ENCODE results near the gene PIMREG. TPM values are rescaled to one million over a fixed set of nuclear protein-coding genes. Genes with fewer than 3 reads are reported as not detected.

The PIMREG gene
- total RNA-seq, 2 donors from 2014 or later, result 6.6 to 7.3 TPM

DNA sequence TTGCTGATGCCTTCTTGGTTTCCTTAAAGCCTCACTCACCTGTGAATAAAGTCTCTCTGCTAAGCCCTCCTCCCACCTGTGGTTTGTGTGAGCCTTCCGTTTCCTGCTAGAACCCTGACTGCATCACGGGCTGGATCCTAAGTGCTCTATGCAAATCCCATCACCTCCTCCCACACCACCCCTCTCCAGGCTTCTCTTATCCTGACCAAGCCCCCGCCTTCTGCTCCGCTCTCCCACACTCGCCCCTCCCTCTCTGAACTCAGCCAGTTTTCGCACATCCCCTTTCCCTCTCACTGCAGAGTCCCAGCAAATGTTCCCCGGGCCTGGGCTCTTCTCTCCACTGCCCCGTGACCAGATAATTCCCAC lies 51.8 kb downstream of the PIMREG start:
- peak; percentile 40 to 69 for ATAC-seq (replicated peaks in 1 of 2)
- H3K36me3 Mint-ChIP-seq (ENCODE audit: insufficient read depth in 2 of 2), result no peaks in the 10 kb centered on the region
- DNase-seq, result peak in 1 of 2 donors; percentile 19
- no peaks in the 10 kb centered on the region for H3K27me3 Mint-ChIP-seq (ENCODE audit: low read depth)
- no peaks in the 10 kb centered on the region for H3K9me3 Mint-ChIP-seq
- peaks cover 20% of the 10 kb centered on the region for H3K4me1 Mint-ChIP-seq (ENCODE audit: low read depth)
- H3K27ac Mint-ChIP-seq, result no peak overlapping the region
- H3K4me3 Mint-ChIP-seq, result peak overlapping the region; percentile 5 to 68

DNA sequence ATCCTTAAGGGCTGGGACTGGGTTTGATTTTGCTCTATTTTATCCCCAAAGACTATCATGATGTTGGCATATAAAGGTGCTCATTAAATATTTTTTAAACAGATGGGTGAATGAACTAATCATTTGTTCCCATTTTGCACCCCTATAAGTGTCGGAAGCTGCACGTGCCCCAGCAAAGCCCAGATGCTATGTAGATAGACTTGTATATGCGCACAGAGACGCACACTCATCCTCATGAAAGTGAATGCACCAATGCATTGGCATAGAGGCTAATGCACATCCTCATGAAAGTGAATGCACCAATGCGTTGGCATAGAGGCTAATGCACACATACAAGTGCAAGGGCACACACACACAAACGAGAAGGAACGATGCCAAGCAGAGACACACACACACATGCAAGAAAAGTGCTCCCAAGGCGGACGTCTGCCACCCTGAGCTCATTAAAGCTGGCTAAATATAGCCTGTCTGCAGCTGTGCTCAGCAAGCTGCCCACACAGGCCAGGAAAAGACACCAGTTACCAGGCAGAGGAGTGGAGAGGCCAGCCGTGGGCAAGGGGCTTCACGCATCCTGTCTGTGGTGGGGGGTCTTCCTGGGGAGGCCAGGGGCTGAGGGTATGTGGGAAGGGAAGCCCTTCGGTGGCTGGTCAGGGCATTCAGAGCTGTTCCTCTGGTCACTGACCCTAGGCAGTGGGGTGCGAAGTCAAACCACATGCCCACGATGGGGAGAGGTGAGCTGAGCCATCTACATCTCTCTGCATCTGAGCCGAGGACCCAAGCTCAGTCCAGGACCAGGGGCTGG lies 52.6 kb downstream of the PIMREG start:
- Mint-ChIP-seq H3K36me3 (ENCODE audit: insufficient read depth in 2 of 2) (no peaks in the 10 kb centered on the region), H3K27me3 (ENCODE audit: low read depth) (no peaks in the 10 kb centered on the region), H3K4me1 (ENCODE audit: low read depth) (peaks cover 20% of the 10 kb centered on the region), H3K27ac (peak overlapping the region; percentile 43), H3K9me3 (no peaks in the 10 kb centered on the region), H3K4me3 (peak overlapping the region; percentile 5 to 68)
- DNase-seq, result no peak
- no peak for ATAC-seq (replicated peaks in 1 of 2)

DNA sequence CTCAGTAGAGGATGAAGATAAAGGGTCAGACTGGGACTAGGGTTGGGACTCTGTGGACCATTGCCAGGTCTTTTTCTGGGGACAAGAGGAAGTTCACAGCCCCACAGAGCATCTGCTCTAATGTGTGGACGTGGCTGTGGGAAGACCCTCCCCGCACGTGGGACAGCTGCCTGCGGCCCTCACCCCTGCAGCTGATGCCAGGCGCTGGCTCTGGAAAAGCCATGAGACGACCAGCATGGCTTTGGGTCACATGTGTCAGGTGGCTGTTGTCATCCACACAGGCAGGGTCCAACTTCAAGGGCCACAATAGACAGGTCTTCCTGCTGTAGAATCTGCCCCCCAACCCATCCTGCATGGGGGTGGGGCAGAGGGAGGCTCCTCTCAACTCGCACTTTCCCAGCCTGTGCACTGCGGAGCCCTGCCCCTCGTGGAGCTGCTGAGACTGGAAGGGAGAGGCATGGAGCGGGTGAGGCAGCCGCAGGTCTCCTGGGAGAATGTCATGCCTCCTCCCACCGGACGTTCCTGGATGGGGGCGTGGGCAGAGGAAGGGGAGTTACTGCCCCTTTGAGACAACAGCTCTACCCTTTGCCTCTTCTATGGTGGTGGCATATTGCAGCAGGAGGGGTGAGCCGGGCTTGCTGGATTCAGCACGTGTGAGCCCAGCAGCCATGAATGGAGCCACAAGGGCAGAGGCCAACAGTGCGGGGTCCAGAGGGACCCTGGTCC lies 53.4 kb downstream of the PIMREG start:
- no peaks in the 10 kb centered on the region for H3K27me3 Mint-ChIP-seq (ENCODE audit: low read depth)
- no peaks in the 10 kb centered on the region for H3K9me3 Mint-ChIP-seq
- DNase-seq (no peak), ATAC-seq (replicated peaks in 1 of 2) (no peak)
- H3K4me3 Mint-ChIP-seq, result no peak overlapping the region
- peaks cover 20% of the 10 kb centered on the region for H3K4me1 Mint-ChIP-seq (ENCODE audit: low read depth)
- H3K27ac Mint-ChIP-seq, result no peak overlapping the region
- no peaks in the 10 kb centered on the region for H3K36me3 Mint-ChIP-seq (ENCODE audit: insufficient read depth in 2 of 2)

DNA sequence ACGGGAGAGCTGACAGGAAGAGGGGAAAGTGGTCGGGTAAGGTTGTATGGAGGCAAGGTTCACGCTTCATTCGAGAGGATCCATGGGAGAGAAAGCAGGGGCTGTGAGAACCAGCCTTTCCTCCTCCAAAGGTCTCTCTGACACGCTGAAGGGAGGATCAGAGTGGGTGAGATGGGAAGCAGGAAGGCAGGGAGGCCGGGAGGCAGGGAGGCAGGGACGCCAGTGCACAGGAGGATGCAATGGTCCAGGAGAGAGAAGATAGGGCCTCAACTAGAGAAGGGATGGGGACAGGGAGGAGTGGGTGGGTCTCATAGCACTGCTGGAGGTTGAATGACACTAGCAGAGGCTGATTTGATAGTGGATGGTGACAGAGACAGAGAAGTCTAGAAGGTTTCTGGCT lies 54.1 kb downstream of the PIMREG start:
- Mint-ChIP-seq H3K4me3 (no peak overlapping the region), H3K27me3 (ENCODE audit: low read depth) (no peaks in the 10 kb centered on the region)
- ATAC-seq (replicated peaks in 1 of 2), result no peak

DNA sequence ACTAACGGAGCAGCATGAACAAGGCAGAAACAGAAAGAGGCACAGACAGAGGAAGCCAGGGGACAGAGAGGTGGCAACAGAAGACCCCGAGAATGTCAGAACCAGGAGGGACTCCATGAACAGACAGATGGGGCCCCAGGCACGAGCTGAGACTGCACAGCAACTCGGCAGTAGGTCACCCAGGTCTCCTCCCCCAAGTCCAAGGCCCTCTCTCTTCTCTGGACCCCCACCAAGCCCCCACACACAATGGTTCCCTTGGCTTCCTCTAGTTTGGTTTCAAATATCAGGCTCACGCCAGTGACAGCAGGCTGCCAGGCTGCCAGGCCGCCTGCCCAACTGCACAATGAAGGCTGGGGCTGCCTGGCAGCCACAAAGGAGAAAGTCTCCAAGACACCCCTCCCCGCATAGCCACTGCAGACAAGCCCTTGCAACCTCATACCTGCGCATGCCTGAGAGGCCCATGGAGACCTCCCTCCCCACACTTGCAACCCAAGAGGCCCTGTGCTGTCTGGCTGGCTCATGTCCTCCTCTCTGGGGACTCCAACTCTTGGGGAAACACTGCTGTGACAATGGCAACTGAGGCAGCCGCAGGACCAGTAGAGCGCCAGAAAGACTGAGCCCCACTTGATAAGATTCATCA lies 54.8 kb downstream of the PIMREG start:
- H3K9me3 Mint-ChIP-seq, result no peaks in the 10 kb centered on the region
- no peak overlapping the region for H3K4me3 Mint-ChIP-seq
- H3K27me3 Mint-ChIP-seq (ENCODE audit: low read depth), result no peaks in the 10 kb centered on the region
- H3K36me3 Mint-ChIP-seq (ENCODE audit: insufficient read depth in 2 of 2), result no peaks in the 10 kb centered on the region
- DNase-seq (no peak), ATAC-seq (replicated peaks in 1 of 2) (no peak)
- no peak overlapping the region for H3K27ac Mint-ChIP-seq
- H3K4me1 Mint-ChIP-seq (ENCODE audit: low read depth), result peaks cover 20% of the 10 kb centered on the region

More for the DNA sequence above, 54.1 kb downstream of the PIMREG start:
- Mint-ChIP-seq H3K27ac (no peak overlapping the region), H3K9me3 (no peaks in the 10 kb centered on the region), H3K4me1 (ENCODE audit: low read depth) (peaks cover 20% of the 10 kb centered on the region), H3K36me3 (ENCODE audit: insufficient read depth in 2 of 2) (no peaks in the 10 kb centered on the region)
- DNase-seq, result no peak

Other genes starting within 250 kb of the PIMREG start
- gene AIPL1, start 9.3 kb upstream of the PIMREG start, total RNA-seq, result not detected
- under 1 TPM; 0.70 to 0.81 TPM for gene PITPNM3, start 112.1 kb downstream of the PIMREG start, total RNA-seq
- 10 to 100 TPM; 14.0 to 18.4 TPM for gene KIAA0753, start 196.3 kb downstream of the PIMREG start, total RNA-seq
- gene TXNDC17, start 196.6 kb downstream of the PIMREG start, total RNA-seq, result 10 to 100 TPM; 35.2 to 46.2 TPM
- 1 to 10 TPM; 7.3 to 8.8 TPM for gene MED31, start 207.2 kb downstream of the PIMREG start, total RNA-seq
- 1 to 10 TPM; 1.8 to 2.9 TPM for gene C17orf100, start 207.3 kb downstream of the PIMREG start, total RNA-seq